Panc1 (cell line): ENCODE measurements around the gene DLGAP1.

Experiments used
- CTCF ChIP-seq: fragments of 450-650 bp; IDR thresholded peaks from 2 replicates; pipeline ENCODE4 v1.5.1; 2017; ENCODE audit warnings: mild to moderate bottlenecking
- POLR2AphosphoS5 ChIP-seq: IDR thresholded peaks from 2 replicates; pipeline ENCODE4 v1.6.1; 2012; ENCODE audit warnings: mild to moderate bottlenecking, low read depth, low read length, moderate library complexity

DNA sequence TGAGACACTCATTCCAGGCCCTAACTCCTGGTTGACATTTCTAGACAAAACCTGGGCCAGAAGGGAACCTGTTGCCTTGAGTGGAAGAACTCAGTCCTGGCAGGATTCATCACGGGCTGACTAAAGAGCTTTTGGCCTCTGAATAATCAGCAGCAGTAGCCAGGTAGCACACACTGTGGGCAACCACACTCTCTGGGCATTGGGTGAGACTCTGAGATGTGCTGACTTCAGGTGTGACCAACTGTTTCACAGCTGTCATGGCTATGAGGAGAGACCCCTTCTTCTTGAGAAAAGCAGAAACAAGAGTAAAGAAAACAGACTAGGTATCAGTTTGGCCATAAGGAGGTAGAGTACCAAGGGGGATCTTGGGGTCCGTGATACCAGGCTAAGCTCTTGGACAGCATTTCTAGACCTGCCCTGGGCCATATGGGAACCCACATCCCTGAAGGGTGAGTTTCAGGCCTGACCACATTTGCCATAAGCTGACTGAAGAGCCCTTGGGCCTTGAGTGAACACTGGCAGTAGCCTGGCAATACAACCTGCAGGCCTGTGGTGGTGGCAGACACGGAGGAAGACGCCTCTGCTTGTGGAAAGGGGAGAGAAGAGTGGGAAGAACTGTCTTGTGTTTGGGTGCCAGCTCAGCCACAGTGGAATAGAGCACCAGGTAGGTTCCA is 230.9 kb downstream of the DLGAP1 start:
- TF ChIP-seq CTCF (no peak), POLR2AphosphoS5 (no peak)
